ENCODE results near the gene SIRT5. TPM values are rescaled to one million over a fixed set of nuclear protein-coding genes. Genes with fewer than 3 reads are reported as not detected.

SIRT5 gene
- total RNA-seq, 2 donors from 2014 or later: 13.3 to 13.7 TPM

GRCh38 chr6:13630499-13630898, 56.1 kb downstream of the SIRT5 start:
- no peak for TF ChIP-seq CTCF (IDR thresholded peaks at IDR 0.05)
- Histone ChIP-seq H3K4me1 (no peaks in the 10 kb centered on the region), H3K9ac (ENCODE audit: low read depth in 2 of 2, low read length in 2 of 2) (no peak overlapping the region), H3K27me3 (no peaks in the 10 kb centered on the region), H3K4me3 (no peak overlapping the region), H3K9me3 (no peaks in the 10 kb centered on the region), H3K36me3 (no peaks in the 10 kb centered on the region), H3K27ac (no peak overlapping the region)
- intact Hi-C loops (cut with DNase I): no loop called here
- no peak for DNase-seq

- Histone ChIP-seq H3K4me3 (no peak overlapping the region), H3K36me3 (no peaks in the 10 kb centered on the region), H3K9ac (ENCODE audit: low read depth in 2 of 2, low read length in 2 of 2) (no peak overlapping the region), H3K27me3 (no peaks in the 10 kb centered on the region), H3K27ac (no peak overlapping the region), H3K9me3 (no peaks in the 10 kb centered on the region), H3K4me1 (no peaks in the 10 kb centered on the region)
- no peak for DNase-seq
- TF ChIP-seq CTCF (IDR thresholded peaks at IDR 0.05): no peak
- intact Hi-C loops (cut with DNase I): no loop called here
Observed at GRCh38 chr6:13633343-13633742, 58.9 kb downstream of the SIRT5 start.

GRCh38 chr6:13635948-13636658, 61.7 kb downstream of the SIRT5 start:
- Histone ChIP-seq H3K36me3 (no peaks in the 10 kb centered on the region), H3K9ac (ENCODE audit: low read depth in 2 of 2, low read length in 2 of 2) (no peak overlapping the region)
- DNase-seq: no peak

GRCh38 chr6:13638014-13638413, 63.6 kb downstream of the SIRT5 start:
- H3K36me3 ChIP-seq: no peaks in the 10 kb centered on the region
- no peak overlapping the region for H3K27ac ChIP-seq
- no peaks in the 10 kb centered on the region for H3K4me1 ChIP-seq
- H3K4me3 ChIP-seq: no peak overlapping the region
- DNase-seq: no peak
- H3K9me3 ChIP-seq: no peaks in the 10 kb centered on the region
- H3K9ac ChIP-seq (ENCODE audit: low read depth in 2 of 2, low read length in 2 of 2): no peak overlapping the region
- no peaks in the 10 kb centered on the region for H3K27me3 ChIP-seq
- intact Hi-C loops (cut with DNase I): no loop called here
- no peak for TF ChIP-seq CTCF (IDR thresholded peaks at IDR 0.05)

More at GRCh38 chr6:13635948-13636658, 61.7 kb downstream of the SIRT5 start:
- Histone ChIP-seq H3K27me3 (no peaks in the 10 kb centered on the region), H3K27ac (no peak overlapping the region), H3K9me3 (no peaks in the 10 kb centered on the region), H3K4me1 (no peaks in the 10 kb centered on the region), H3K4me3 (no peak overlapping the region)
- intact Hi-C loops (cut with DNase I): no loop called here
- no peak for TF ChIP-seq CTCF (IDR thresholded peaks at IDR 0.05)

- DNase-seq: no peak
- intact Hi-C loops (cut with DNase I): no loop called here
- no peak overlapping the region for H3K27ac ChIP-seq
- no peaks in the 10 kb centered on the region for H3K9me3 ChIP-seq
- TF ChIP-seq CTCF (IDR thresholded peaks at IDR 0.05): no peak
- no peaks in the 10 kb centered on the region for H3K27me3 ChIP-seq
- no peak overlapping the region for H3K4me3 ChIP-seq
- no peaks in the 10 kb centered on the region for H3K4me1 ChIP-seq
- no peaks in the 10 kb centered on the region for H3K36me3 ChIP-seq
- H3K9ac ChIP-seq (ENCODE audit: low read depth in 2 of 2, low read length in 2 of 2): no peak overlapping the region
Observed at GRCh38 chr6:13638626-13639025, 64.2 kb downstream of the SIRT5 start.
